GM12878 (cell line): ENCODE results near the gene PPP1R9B. TPM values are rescaled to one million over a fixed set of nuclear protein-coding genes. Genes with fewer than 3 reads are reported as not detected.
A peak's percentile ranks its signal among the peaks of the same experiment; 100 is the strongest.

ENCODE experiments used
- ATAC-seq: fragments of 200-7000 bp; cut with Tn5 transposase; 3 replicates; pipeline ENCODE4 v1.9.1; 2020; ENCODE audit warnings: mild to moderate bottlenecking, moderate library complexity
- BruUV-seq: library from RNA; stranded (reverse); fragments of 400-500 nt; replicated peaks from 2 replicates; lab custom pipeline; 2021; lab: Mats Ljungman, UMichigan
- CTCF ChIA-PET: fragments of 300-600 bp; sonication (Branson Sonifier 250); formaldehyde crosslinking; extraction: SDS; loops from one replicate; lab custom pipeline; 2021; ENCODE audit warnings: inconsistent platforms; lab: Yijun Ruan, JAX
- POLR2A ChIA-PET: fragments of 350-600 bp; formaldehyde crosslinking; extraction: SDS; loops from one replicate; lab custom pipeline; 2021; ENCODE audit warnings: inconsistent platforms; lab: Charles Lee
- RAD21 ChIA-PET: fragments of 300-600 bp; sonication (Branson Sonifier 250); formaldehyde crosslinking; loops from one replicate; lab custom pipeline; 2023; ENCODE audit warnings: antibody characterized with exemption; ENCODE audit not compliant: unreplicated experiment; lab: Charles Lee
- SMC1A ChIA-PET: fragments of 300-600 bp; sonication (Branson Sonifier 250); formaldehyde crosslinking; loops from one replicate; lab custom pipeline; 2023; ENCODE audit not compliant: unreplicated experiment, uncharacterized antibody; lab: Charles Lee
- DNase-seq: peaks from one replicate; pipeline ENCODE4 v3.0.0-alpha.2; 2011; ENCODE audit warnings: low read depth, low spot score
- FAIRE-seq: peaks from 3 replicates; lab custom pipeline; 2011; peaks lifted over from hg19 to GRCh38; lab: Jason Lieb, UNC
- H2AFZ ChIP-seq: 2 replicates; pipeline ENCODE4 v1.6.0; 2011; ENCODE audit warnings: low read depth, low read length, control low read depth; ENCODE audit not compliant: control insufficient read depth
- H3K27ac ChIP-seq: 2 replicates; pipeline ENCODE4 v1.5.1; 2011; ENCODE audit warnings: control low read depth; ENCODE audit not compliant: control insufficient read depth, insufficient read depth
- H3K27me3 ChIP-seq, 2 experiments: replicated peaks in 1 of 2; 2 replicates each; pipeline versions ENCODE4 v1.6.0 to v1.6.1; 2011; ENCODE audit warnings: low read length in 1 of 2; ENCODE audit not compliant: control insufficient read depth in 2 of 2, insufficient read depth in 2 of 2
- H3K36me3 ChIP-seq, 2 experiments: 2 replicates each; pipeline ENCODE4 v1.5.1; 2011; ENCODE audit warnings: low read length in 1 of 2; ENCODE audit not compliant: control insufficient read depth in 2 of 2, insufficient read depth in 2 of 2
- H3K4me1 ChIP-seq: 2 replicates; pipeline ENCODE4 v1.6.1; 2011; ENCODE audit warnings: mild to moderate bottlenecking, low read length, moderate library complexity, mixed read lengths; ENCODE audit not compliant: control insufficient read depth, insufficient read depth
- H3K4me2 ChIP-seq: 2 replicates; pipeline ENCODE4 v1.6.0; 2011; ENCODE audit warnings: control low read depth; ENCODE audit not compliant: control insufficient read depth, insufficient read depth
- H3K4me3 ChIP-seq: fragments of 200-600 bp; sonication (generic); 2 replicates; pipeline ENCODE4 v1.5.1; 2016
- H3K79me2 ChIP-seq: 2 replicates; pipeline ENCODE4 v1.6.0; 2011; ENCODE audit warnings: low read length; ENCODE audit not compliant: control insufficient read depth, insufficient read depth
- H3K9ac ChIP-seq: 2 replicates; pipeline ENCODE4 v1.8.0; 2011; ENCODE audit warnings: low read length, control low read depth, mixed read lengths; ENCODE audit not compliant: control insufficient read depth, insufficient read depth
- H3K9me3 ChIP-seq: replicated peaks from 3 replicates; pipeline ENCODE4 v1.5.1; 2011; ENCODE audit warnings: mild to moderate bottlenecking, low read length; ENCODE audit not compliant: control insufficient read depth, insufficient read depth
- H4K20me1 ChIP-seq: 2 replicates; pipeline ENCODE4 v1.6.0; 2011; ENCODE audit not compliant: control insufficient read depth, insufficient read depth
- CREB1 ChIP-seq: IDR thresholded peaks from 2 replicates; pipeline ENCODE4 v1.6.1; 2012; ENCODE audit warnings: low read depth, mild to moderate bottlenecking, inconsistent platforms
- CTCF ChIP-seq, 3 experiments: IDR thresholded peaks in 2 of 3; conservative IDR thresholded peaks in 1 of 3; 2 replicates each; pipeline ENCODE4 v1.5.1; 2011; ENCODE audit warnings: low read depth in 3 of 3, low read length in 3 of 3, mild to moderate bottlenecking in 3 of 3, control low read depth in 2 of 3, moderate library complexity in 2 of 3, inconsistent platforms in 1 of 3, mixed read lengths in 1 of 3; ENCODE audit not compliant: control insufficient read depth in 2 of 3, insufficient read depth in 1 of 3; ENCODE audit errors: extremely low read depth in 1 of 3
- IKZF1 ChIP-seq: fragments of 450-650 bp; conservative IDR thresholded peaks from 2 replicates; pipeline ENCODE4 v1.6.1; 2017; ENCODE audit warnings: antibody characterized with exemption, mild to moderate bottlenecking
- MTA3 ChIP-seq: IDR thresholded peaks from 2 replicates; pipeline ENCODE4 v1.6.1; 2012; ENCODE audit warnings: low read length, inconsistent platforms, borderline replicate concordance
- NFIC ChIP-seq: IDR thresholded peaks from 2 replicates; pipeline ENCODE4 v1.6.1; 2012; ENCODE audit warnings: low read depth, mild to moderate bottlenecking, inconsistent platforms, low read length, moderate library complexity
- RAD21 ChIP-seq: IDR thresholded peaks from 2 replicates; pipeline ENCODE4 v1.6.1; 2011; ENCODE audit warnings: mild to moderate bottlenecking, low read depth, low read length, moderate library complexity; ENCODE audit not compliant: insufficient read depth
- RELA ChIP-seq: fragments of 450-650 bp; IDR thresholded peaks from 2 replicates; pipeline ENCODE4 v1.8.0; 2014; ENCODE audit warnings: borderline replicate concordance; ENCODE audit not compliant: partially characterized antibody
- SMC3 ChIP-seq: IDR thresholded peaks from 2 replicates; pipeline ENCODE4 v1.6.1; 2011; ENCODE audit warnings: low read length, improper control_type of control experiment, borderline replicate concordance
- YY1 ChIP-seq: IDR thresholded peaks from 2 replicates; pipeline ENCODE4 v1.6.1; 2011; ENCODE audit warnings: low read depth, mild to moderate bottlenecking, low read length
- ZNF274 ChIP-seq: IDR thresholded peaks from one replicate; pipeline ENCODE4 v1.8.0; 2011; ENCODE audit not compliant: insufficient read length, insufficient read depth
- WGBS: methylation state at CpG from one replicate; pipeline ENCODE4 v1.1.6; 2016; ENCODE audit warnings: low lambda C conversion rate; ENCODE audit not compliant: insufficient replicate concordance, insufficient coverage; ENCODE audit errors: missing lambda C conversion rate; 5-methylcytosine and 5-hydroxymethylcytosine counted together
- in situ Hi-C: fragments of 300-500 bp; cut with MboI; formaldehyde crosslinking; loops from 9 replicates; pipeline ENCODE4 v1.14.3; 2018; ENCODE audit warnings: mixed read lengths
- intact Hi-C: fragments of 100-400 bp; cut with micrococcal nuclease; formaldehyde crosslinking; loops from one replicate; pipeline ENCODE4 v1.14.2; 2022; ENCODE audit not compliant: unreplicated experiment
- polyA plus RNA-seq, 11 experiments: library from polyadenylated mRNA; depleted of rRNA in 4 of 11; unstranded in 6 of 11; stranded (reverse) in 5 of 11; fragments of >200 nt; fragmentation: Nextera tagmentation in 4 of 11; fragmentation: Illumina TruSeq in 1 of 11; extraction: Ambion mirVana in 4 of 11; extraction: Trizol in 1 of 11; gene quantifications; 1 replicate in 1 of 11; 2 replicates in 10 of 11; pipeline versions ENCODE4 v1.2.1 to v1.2.3, GENCODE V29; 2011 to 2016; ENCODE audit warnings: inconsistent platforms in 2 of 11, missing spikeins in 2 of 11, low read depth in 1 of 11
- total RNA-seq, 4 experiments: library from RNA; depleted of rRNA in 3 of 4; stranded (reverse); fragments of >200 nt in 3 of 4; fragmentation: Illumina TruSeq in 1 of 4; extraction: Trizol in 1 of 4; gene quantifications; 2 replicates each; pipeline versions ENCODE4 v1.2.1 to v1.2.3, GENCODE V29; 2013 to 2021

Gene PPP1R9B
- total and polyA plus RNA-seq, 10 of the 15 experiments (the other 5 are each of a cell fraction or from before 2014, with no cell fraction given): 0.20 to 107 (median 37.5) TPM

GRCh38 chr17:50198026-50198669 lies 47.7 kb upstream of the PPP1R9B start:
- Histone ChIP-seq H3K4me1 (peaks cover 14% of the 10 kb centered on the region), H3K4me2 (no peak overlapping the region), H3K9me3 (no peaks in the 10 kb centered on the region)
- DNase-seq: no peak
- in situ Hi-C loops: loop anchor here (5.0 to 10.0 kb wide), 2 partner anchors 36 to 97 kb away; no protein-coding TSS in a partner anchor
- TF ChIP-seq IKZF1 (0 out of 2 replicates have a peak, but pooled peaks have one; percentile 10), YY1 (peak; percentile 54; the same call in 1 of the 2 replicates), RELA (peak; percentile 20), NFIC (no peak), CTCF (IDR thresholded peaks at IDR 0.05 in 2 of 3, conservative IDR thresholded peaks at IDR 0.05 in 1 of 3; ENCODE audit: control insufficient read depth in 2 of 3, extremely low read depth in 1 of 3, insufficient read depth in 1 of 3, low read depth in 3 of 3, low read length in 3 of 3) (peak; percentile 76 to 90 (median 85)), CREB1 (peak; percentile 5; the same call in 1 of the 2 replicates), SMC3 (peak; percentile 94), RAD21 (peak; percentile 76), ZNF274 (no peak), MTA3 (no peak)
- TF ChIP-seq, all 136 proteins: peak for 7
- FAIRE-seq (peak; percentile 93), ATAC-seq (peak; percentile 42)
- Histone ChIP-seq H3K36me3 (no peaks in the 10 kb centered on the region), H3K9ac (no peak overlapping the region), H3K27me3 (peaks cover 9 to 11% of the 10 kb centered on the region in 2 experiments), H2AFZ (no peak overlapping the region), H4K20me1 (no peaks in the 10 kb centered on the region), H3K79me2 (no peaks in the 10 kb centered on the region), H3K27ac (no peak overlapping the region), H3K4me3 (no peak overlapping the region)
- ChIA-PET CTCF (interaction anchor here (0.7 to 10.1 kb wide), 22 partner anchors 10 to 107 kb away, joined by 3 to 514 read pairs (median 4); partner anchors contain the start of genes SGCA and TMEM92), RAD21 (interaction anchor here (0.6 to 8.8 kb wide), 9 partner anchors 20 to 99 kb away, joined by 3 to 176 read pairs (median 5); partner anchors contain the start of gene SGCA), SMC1A (interaction anchor here (0.6 to 6.3 kb wide), 16 partner anchors 11 to 114 kb away, joined by 3 to 177 read pairs (median 4); partner anchors contain the start of gene SGCA), POLR2A (interaction anchor here (1.3 to 5.1 kb wide), 2 partner anchors 28 to 53 kb away, joined by 3 to 28 read pairs; no protein-coding TSS in a partner anchor)
- 8% methylated on average over 7 of the region's 7 CpGs for WGBS
- BruUV-seq: no TSS peak
- intact Hi-C loops: loop anchor here (1.0 kb wide), 1 partner anchor 29 kb away; no protein-coding TSS in a partner anchor
